HepG2 (cell line): ENCODE data around the gene B4GALT3. TPM values are rescaled to one million over a fixed set of nuclear protein-coding genes. Genes with fewer than 3 reads are reported as not detected.

Experiments
- ARID4A ChIP-seq: sonication (generic); formaldehyde crosslinking; IDR thresholded peaks from 2 replicates; pipeline ENCODE4 v1.5.0; 2020; ENCODE audit warnings: mild to moderate bottlenecking, missing genetic modification reagents, borderline replicate concordance
- FOXC1 ChIP-seq: sonication (generic); formaldehyde crosslinking; IDR thresholded peaks from 2 replicates; pipeline ENCODE4 v1.8.0; 2022; ENCODE audit warnings: mild to moderate bottlenecking, missing genetic modification reagents, borderline replicate concordance
- FOXP1 ChIP-seq, 2 experiments: fragments of 450-650 bp in 1 of 2; IDR thresholded peaks; 2 replicates each; pipeline ENCODE4 v1.6.1; 2017 to 2018; ENCODE audit warnings: antibody characterized with exemption in 1 of 2
- GFI1 ChIP-seq: sonication (generic); formaldehyde crosslinking; IDR thresholded peaks from 2 replicates; pipeline ENCODE4 v1.5.0; 2020; ENCODE audit warnings: missing genetic modification reagents, mild to moderate bottlenecking, borderline replicate concordance
- HNRNPUL1 ChIP-seq: fragments of 200-400 bp; formaldehyde crosslinking; IDR thresholded peaks from 2 replicates; pipeline ENCODE4 v1.6.1; 2017; ENCODE audit warnings: low read depth, mild to moderate bottlenecking, low read length, moderate library complexity
- MXI1 ChIP-seq: IDR thresholded peaks from 3 replicates; pipeline ENCODE4 v1.6.1; 2012; ENCODE audit warnings: low read depth, low read length, inconsistent platforms, borderline replicate concordance
- PLSCR1 ChIP-seq: sonication (generic); formaldehyde crosslinking; IDR thresholded peaks from 2 replicates; pipeline ENCODE4 v1.5.0; 2020; ENCODE audit warnings: missing genetic modification reagents, mild to moderate bottlenecking, borderline replicate concordance
- POLR2A ChIP-seq, 2 experiments: IDR thresholded peaks; 2 replicates each; pipeline ENCODE4 v1.6.1; 2011; ENCODE audit warnings: low read depth in 2 of 2, low read length in 2 of 2, mild to moderate bottlenecking in 1 of 2, moderate library complexity in 1 of 2; ENCODE audit not compliant: insufficient read depth in 1 of 2
- RAD51 ChIP-seq: fragments of 450-650 bp; IDR thresholded peaks from 2 replicates; pipeline ENCODE4 v1.6.1; 2016; ENCODE audit warnings: borderline replicate concordance
- RARG ChIP-seq: sonication (generic); formaldehyde crosslinking; IDR thresholded peaks from 2 replicates; pipeline ENCODE4 v1.4.0; 2020; ENCODE audit warnings: low read depth, mild to moderate bottlenecking, missing genetic modification reagents
- SCMH1 ChIP-seq: sonication (generic); formaldehyde crosslinking; IDR thresholded peaks from 2 replicates; pipeline ENCODE4 v1.9.0; 2021; ENCODE audit warnings: missing genetic modification reagents, mild to moderate bottlenecking, borderline replicate concordance
- SYNCRIP ChIP-seq: fragments of 200-400 bp; formaldehyde crosslinking; IDR thresholded peaks from 2 replicates; pipeline ENCODE4 v1.6.1; 2018; ENCODE audit warnings: mild to moderate bottlenecking, low read depth, low read length; ENCODE audit not compliant: insufficient read depth
- ZBTB7B ChIP-seq: sonication (generic); formaldehyde crosslinking; IDR thresholded peaks from 2 replicates; pipeline ENCODE4 v1.4.0; 2020; ENCODE audit warnings: missing genetic modification reagents
- ZNF263 ChIP-seq: sonication (generic); formaldehyde crosslinking; IDR thresholded peaks from 2 replicates; pipeline ENCODE4 v1.4.0; 2020; ENCODE audit warnings: missing genetic modification reagents
- ZNF333 ChIP-seq: sonication (generic); formaldehyde crosslinking; IDR thresholded peaks from 2 replicates; pipeline ENCODE4 v1.4.0; 2020; ENCODE audit warnings: mild to moderate bottlenecking, missing genetic modification reagents, borderline replicate concordance
- ZNF432 ChIP-seq: sonication (generic); formaldehyde crosslinking; IDR thresholded peaks from 2 replicates; pipeline ENCODE4 v1.5.0; 2020; ENCODE audit warnings: missing genetic modification reagents, mild to moderate bottlenecking, borderline replicate concordance
- ZNF558 ChIP-seq: sonication (generic); formaldehyde crosslinking; IDR thresholded peaks from 2 replicates; pipeline ENCODE4 v1.9.0; 2022; ENCODE audit warnings: mild to moderate bottlenecking, missing genetic modification reagents, borderline replicate concordance
- ZNF740 ChIP-seq: sonication (generic); formaldehyde crosslinking; IDR thresholded peaks from 2 replicates; pipeline ENCODE4 v1.4.0; 2020; ENCODE audit warnings: missing genetic modification reagents
- polyA plus RNA-seq, 8 experiments: library from polyadenylated mRNA; depleted of rRNA in 3 of 8; stranded (reverse) in 7 of 8; unstranded in 1 of 8; fragments of >200 nt; fragmentation: Illumina TruSeq in 4 of 8; extraction: Trizol in 4 of 8; gene quantifications; 2 replicates each; pipeline versions ENCODE4 v1.2.1 to v1.2.3, GENCODE V29; 2011 to 2016; ENCODE audit warnings: low read depth in 4 of 8, missing spikeins in 1 of 8, mixed read lengths in 1 of 8; ENCODE audit not compliant: insufficient read depth in 1 of 8
- total RNA-seq, 5 experiments: library from RNA; depleted of rRNA; stranded (reverse); fragments of >200 nt; fragmentation: Illumina TruSeq; extraction: Trizol; gene quantifications; 2 replicates each; pipeline ENCODE4 v1.2.3, GENCODE V29; 2016; ENCODE audit warnings: low read depth in 1 of 5
- TF ChIP-seq, protein P1 (sequence below): sonication (generic); formaldehyde crosslinking; IDR thresholded peaks from 2 replicates; pipeline ENCODE4 v1.9.0; 2021; ENCODE audit warnings: missing genetic modification reagents, mild to moderate bottlenecking, borderline replicate concordance
- TF ChIP-seq, protein P2 (sequence below): sonication (generic); formaldehyde crosslinking; IDR thresholded peaks from 2 replicates; pipeline ENCODE4 v1.4.0; 2020; ENCODE audit warnings: missing genetic modification reagents

The B4GALT3 gene
- total and polyA plus RNA-seq, 2 of the 13 experiments (the other 11 are each of a cell fraction or from before 2014, with no cell fraction given): 35.6 to 40.4 TPM

GRCh38 chr1:161165742-161166668, 11.3 kb downstream of the B4GALT3 start, which contains the start of gene PPOX (continued):
- TF ChIP-seq ARID4A (CRISPR knock-in tag) (peak; percentile 92), RAD51 (no peak), SCMH1 (CRISPR knock-in tag) (no peak), GFI1 (CRISPR knock-in tag) (no peak), ZNF333 (CRISPR knock-in tag) (peak; percentile 95), ZBTB7B (CRISPR knock-in tag) (peak; percentile 17; the same call in 1 of the 2 replicates), PLSCR1 (CRISPR knock-in tag) (no peak), HNRNPUL1 (no peak), FOXC1 (CRISPR knock-in tag) (0 out of 2 replicates have a peak, but pooled peaks have one; percentile 71), ZNF740 (CRISPR knock-in tag) (no peak), MXI1 (peak; percentile 71; the same call in 1 of the 3 replicates), ZNF558 (CRISPR knock-in tag) (0 out of 2 replicates have a peak, but pooled peaks have one; percentile 41), RARG (CRISPR knock-in tag) (no peak), FOXP1 (IDR thresholded peaks at IDR 0.05) (no peak), FOXP1 (CRISPR knock-in tag; IDR thresholded peaks at IDR 0.05) (no peak), ZNF263 (CRISPR knock-in tag) (no peak), POLR2A (IDR thresholded peaks at IDR 0.05; ENCODE audit: insufficient read depth in 1 of 2, low read depth in 2 of 2, low read length in 2 of 2) (peak; percentile 69 to 79), ZNF432 (CRISPR knock-in tag) (no peak), SYNCRIP (no peak)
- TF ChIP-seq, protein P1, sequence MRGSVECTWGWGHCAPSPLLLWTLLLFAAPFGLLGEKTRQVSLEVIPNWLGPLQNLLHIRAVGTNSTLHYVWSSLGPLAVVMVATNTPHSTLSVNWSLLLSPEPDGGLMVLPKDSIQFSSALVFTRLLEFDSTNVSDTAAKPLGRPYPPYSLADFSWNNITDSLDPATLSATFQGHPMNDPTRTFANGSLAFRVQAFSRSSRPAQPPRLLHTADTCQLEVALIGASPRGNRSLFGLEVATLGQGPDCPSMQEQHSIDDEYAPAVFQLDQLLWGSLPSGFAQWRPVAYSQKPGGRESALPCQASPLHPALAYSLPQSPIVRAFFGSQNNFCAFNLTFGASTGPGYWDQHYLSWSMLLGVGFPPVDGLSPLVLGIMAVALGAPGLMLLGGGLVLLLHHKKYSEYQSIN (CRISPR knock-in tag): no peak
- TF ChIP-seq, protein P2, sequence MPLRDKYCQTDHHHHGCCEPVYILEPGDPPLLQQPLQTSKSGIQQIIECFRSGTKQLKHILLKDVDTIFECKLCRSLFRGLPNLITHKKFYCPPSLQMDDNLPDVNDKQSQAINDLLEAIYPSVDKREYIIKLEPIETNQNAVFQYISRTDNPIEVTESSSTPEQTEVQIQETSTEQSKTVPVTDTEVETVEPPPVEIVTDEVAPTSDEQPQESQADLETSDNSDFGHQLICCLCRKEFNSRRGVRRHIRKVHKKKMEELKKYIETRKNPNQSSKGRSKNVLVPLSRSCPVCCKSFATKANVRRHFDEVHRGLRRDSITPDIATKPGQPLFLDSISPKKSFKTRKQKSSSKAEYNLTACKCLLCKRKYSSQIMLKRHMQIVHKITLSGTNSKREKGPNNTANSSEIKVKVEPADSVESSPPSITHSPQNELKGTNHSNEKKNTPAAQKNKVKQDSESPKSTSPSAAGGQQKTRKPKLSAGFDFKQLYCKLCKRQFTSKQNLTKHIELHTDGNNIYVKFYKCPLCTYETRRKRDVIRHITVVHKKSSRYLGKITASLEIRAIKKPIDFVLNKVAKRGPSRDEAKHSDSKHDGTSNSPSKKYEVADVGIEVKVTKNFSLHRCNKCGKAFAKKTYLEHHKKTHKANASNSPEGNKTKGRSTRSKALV (CRISPR knock-in tag): no peak
